GM18502 (cell line): Measurements from ENCODE around the gene NKX6-2.
"Not testable (repeated sequence)": the region's sequence is repeated elsewhere in the genome, so short reads cannot be mapped to it uniquely, and the experiment has no call there.

Experiments
- ATAC-seq: cut with Tn5 transposase; IDR thresholded peaks from one replicate; pipeline ENCODE4 v1.9.1; 2021; ENCODE audit warnings: mild to moderate bottlenecking; ENCODE audit not compliant: unreplicated experiment, poor library complexity

The NKX6-2 gene

GRCh38 chr10:132799865-132800264, 13.9 kb upstream of the NKX6-2 start:
- ATAC-seq, result no peak

- no peak for ATAC-seq
Measured at GRCh38 chr10:132798876-132799275, 12.9 kb upstream of the NKX6-2 start.

GRCh38 chr10:132798403-132798802, 12.5 kb upstream of the NKX6-2 start:
- no peak for ATAC-seq

- ATAC-seq, result not testable (repeated sequence)
Measured at GRCh38 chr10:132797986-132798385, 12.0 kb upstream of the NKX6-2 start.

- no peak for ATAC-seq
Measured at GRCh38 chr10:132796846-132797245, 10.9 kb upstream of the NKX6-2 start.

- no peak for ATAC-seq
Measured at GRCh38 chr10:132793871-132794849, 8.2 kb upstream of the NKX6-2 start.

GRCh38 chr10:132793213-132793612, 7.3 kb upstream of the NKX6-2 start:
- ATAC-seq, result no peak

GRCh38 chr10:132792796-132793195, 6.8 kb upstream of the NKX6-2 start:
- no peak for ATAC-seq

- ATAC-seq, result not testable (repeated sequence)
Measured at GRCh38 chr10:132792099-132792498, 6.2 kb upstream of the NKX6-2 start.

GRCh38 chr10:132790934-132791829, 5.2 kb upstream of the NKX6-2 start:
- ATAC-seq, result no peak

- ATAC-seq, result no peak
Measured at GRCh38 chr10:132790470-132790869, 4.5 kb upstream of the NKX6-2 start.

GRCh38 chr10:132789659-132790148, 3.8 kb upstream of the NKX6-2 start:
- no peak for ATAC-seq

- no peak for ATAC-seq
Measured at GRCh38 chr10:132788831-132789219, 2.9 kb upstream of the NKX6-2 start.

GRCh38 chr10:132788180-132788830, 2.4 kb upstream of the NKX6-2 start:
- ATAC-seq, result no peak

- no peak for ATAC-seq
Measured at GRCh38 chr10:132787495-132788179, 1.7 kb upstream of the NKX6-2 start.

GRCh38 chr10:132786884-132787494, 1.0 kb upstream of the NKX6-2 start:
- no peak for ATAC-seq

- no peak for ATAC-seq
Measured at GRCh38 chr10:132786476-132786883, 533 bp upstream of the NKX6-2 start.

GRCh38 chr10:132784866-132785722, 853 bp downstream of the NKX6-2 start:
- no peak for ATAC-seq
